Colonic mucosa (tissue), 4 donors: ENCODE results near the gene COQ5. TPM values are rescaled to one million over a fixed set of nuclear protein-coding genes. Genes with fewer than 3 reads are reported as not detected.
"Not testable (repeated sequence)": the region's sequence is repeated elsewhere in the genome, so short reads cannot be mapped to it uniquely, and the experiment has no call there.

ENCODE experiments used
- DNase-seq: peaks from one replicate; pipeline ENCODE4 v3.0.0-alpha.2; 2020
- H3K27ac ChIP-seq: fragments of 200-600 bp; one replicate; pipeline ENCODE4 v1.8.0; 2021
- H3K27me3 ChIP-seq: fragments of 200-600 bp; one replicate; pipeline ENCODE4 v1.8.0; 2021
- H3K36me3 ChIP-seq: fragments of 200-600 bp; one replicate; pipeline ENCODE4 v1.8.0; 2021
- H3K4me1 ChIP-seq: fragments of 200-600 bp; one replicate; pipeline ENCODE4 v1.8.0; 2021; ENCODE audit warnings: mild to moderate bottlenecking
- H3K4me3 ChIP-seq: fragments of 200-600 bp; one replicate; pipeline ENCODE4 v1.8.0; 2021
- H3K9ac ChIP-seq, 2 donors: one replicate each; pipeline ENCODE4 v1.7.0; 2013; ENCODE audit warnings: control low read depth in 2 of 2, low read depth in 2 of 2, low read length in 2 of 2
- H3K9me3 ChIP-seq: fragments of 200-600 bp; one replicate; pipeline ENCODE4 v1.8.0; 2021
- intact Hi-C: fragments of 100-400 bp; cut with DNase I; formaldehyde crosslinking; loops from one replicate; pipeline ENCODE4 v1.14.1; 2022
- total RNA-seq, 2 donors: library from RNA; stranded (reverse); fragmentation: NEBNext Ultra II Directional in 1 of 2; extraction: Animal tissue kit (Norgen Biotek cat#: 25700) in 1 of 2; gene quantifications; one replicate each; pipeline ENCODE4 v1.2.1, GENCODE V29; 2021
- TF ChIP-seq, protein P1 (sequence below): fragments of 200-600 bp; IDR thresholded peaks from one replicate; pipeline ENCODE4 v1.8.0; 2022; ENCODE audit warnings: antibody characterized with exemption, mild to moderate bottlenecking
- donor health status: healthy.
- donor health status: DM: no; HTN: no; CAD: no.
- donor health status: DM: no; HTN: no; CAD: no.

COQ5 gene
- total RNA-seq, 2 donors from 2014 or later, result 35.8 to 46.6 TPM

DNA sequence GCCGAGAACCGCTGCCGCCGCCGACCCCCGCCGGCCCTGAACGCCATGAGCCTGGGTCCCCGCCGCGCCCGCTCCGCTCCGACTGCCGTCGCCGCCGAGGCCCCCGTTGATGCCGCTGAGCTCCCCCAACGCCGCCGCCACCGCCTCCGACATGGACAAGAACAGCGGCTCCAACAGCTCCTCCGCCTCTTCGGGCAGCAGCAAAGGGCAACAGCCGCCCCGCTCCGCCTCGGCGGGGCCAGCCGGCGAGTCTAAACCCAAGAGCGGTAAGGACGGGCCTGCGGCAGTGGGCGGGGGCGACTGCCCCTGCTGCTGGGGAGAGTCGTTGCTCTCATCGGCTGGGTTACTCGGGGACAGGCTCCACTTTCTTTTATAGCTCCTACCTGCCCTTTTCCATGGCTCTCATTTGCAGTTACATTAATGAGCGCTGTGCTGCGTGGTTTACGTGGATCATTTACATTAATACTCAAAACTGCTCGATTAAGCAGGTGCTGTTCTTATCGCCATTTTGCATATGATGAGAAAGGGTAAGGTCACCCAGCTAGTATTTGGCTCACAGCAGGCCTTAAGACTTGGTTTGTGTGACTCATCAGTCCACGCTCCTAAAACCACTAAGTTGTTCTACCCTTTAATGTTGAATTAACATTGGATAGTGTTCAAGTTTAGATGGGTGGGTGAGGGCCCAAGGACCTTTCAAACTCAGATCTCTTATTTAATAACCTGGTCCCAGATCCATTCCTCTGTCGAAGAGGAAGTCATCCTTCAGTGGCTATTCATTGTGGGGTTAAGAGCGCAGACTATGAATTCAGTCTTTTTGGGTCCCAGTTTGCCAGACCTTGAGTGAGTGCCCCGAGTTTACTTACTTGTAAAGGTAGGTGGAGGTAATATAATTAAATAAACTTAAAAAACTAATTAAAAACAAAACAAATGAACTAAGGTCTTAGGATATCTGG, 6.0 kb upstream of the COQ5 start:
- Histone ChIP-seq H3K27ac (peak overlapping the region; percentile 92), H3K9ac (peak overlapping the region; percentile 98 to 99), H3K36me3 (no peaks in the 10 kb centered on the region), H3K9me3 (no peaks in the 10 kb centered on the region), H3K4me1 (peaks cover 31% of the 10 kb centered on the region), H3K27me3 (no peaks in the 10 kb centered on the region), H3K4me3 (peak overlapping the region; percentile 77)
- peak; percentile 46 for DNase-seq
- intact Hi-C loops, result no loop called here
- TF ChIP-seq, protein P1, sequence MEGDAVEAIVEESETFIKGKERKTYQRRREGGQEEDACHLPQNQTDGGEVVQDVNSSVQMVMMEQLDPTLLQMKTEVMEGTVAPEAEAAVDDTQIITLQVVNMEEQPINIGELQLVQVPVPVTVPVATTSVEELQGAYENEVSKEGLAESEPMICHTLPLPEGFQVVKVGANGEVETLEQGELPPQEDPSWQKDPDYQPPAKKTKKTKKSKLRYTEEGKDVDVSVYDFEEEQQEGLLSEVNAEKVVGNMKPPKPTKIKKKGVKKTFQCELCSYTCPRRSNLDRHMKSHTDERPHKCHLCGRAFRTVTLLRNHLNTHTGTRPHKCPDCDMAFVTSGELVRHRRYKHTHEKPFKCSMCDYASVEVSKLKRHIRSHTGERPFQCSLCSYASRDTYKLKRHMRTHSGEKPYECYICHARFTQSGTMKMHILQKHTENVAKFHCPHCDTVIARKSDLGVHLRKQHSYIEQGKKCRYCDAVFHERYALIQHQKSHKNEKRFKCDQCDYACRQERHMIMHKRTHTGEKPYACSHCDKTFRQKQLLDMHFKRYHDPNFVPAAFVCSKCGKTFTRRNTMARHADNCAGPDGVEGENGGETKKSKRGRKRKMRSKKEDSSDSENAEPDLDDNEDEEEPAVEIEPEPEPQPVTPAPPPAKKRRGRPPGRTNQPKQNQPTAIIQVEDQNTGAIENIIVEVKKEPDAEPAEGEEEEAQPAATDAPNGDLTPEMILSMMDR, result no peak

DNA sequence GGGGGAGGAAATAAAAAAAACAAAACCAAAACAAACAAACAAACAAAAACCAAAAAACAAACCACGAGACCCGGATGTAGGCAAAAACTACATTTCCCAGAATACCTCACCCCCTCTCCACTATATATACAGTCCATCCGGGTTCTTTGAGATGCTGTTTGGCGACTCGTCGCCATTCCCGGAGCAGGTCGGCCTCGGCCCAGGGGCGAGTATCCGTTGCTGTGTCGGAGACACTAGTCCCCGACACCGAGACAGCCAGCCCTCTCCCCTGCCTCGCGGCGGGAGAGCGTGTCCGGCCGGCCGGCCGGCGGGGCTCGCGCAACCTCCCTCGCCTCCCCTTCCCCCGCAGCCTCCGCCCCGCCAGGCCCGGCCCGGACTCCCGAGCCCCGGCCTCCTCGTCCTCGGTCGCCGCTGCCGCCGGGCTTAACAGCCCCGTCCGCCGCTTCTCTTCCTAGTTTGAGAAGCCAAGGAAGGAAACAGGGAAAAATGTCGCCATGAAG, 5.3 kb upstream of the COQ5 start, which contains the start of gene RNF10:
RNF10 (plus strand) TSS at position 154 of the 500 bp plus-strand sequence. CDS start 456 bp downstream, outside the sequence.
- H3K27ac ChIP-seq, result peak within 1 kb of the TSS; percentile 92
- H3K9ac ChIP-seq, result peak within 1 kb of the TSS; percentile 98 to 99
- H3K27me3 ChIP-seq, result no peaks in the 10 kb centered on the region
- no peaks in the 10 kb centered on the region for H3K9me3 ChIP-seq
- intact Hi-C loops, result no loop called here
- peak; percentile 88 for DNase-seq
- peak within 1 kb of the TSS; percentile 77 for H3K4me3 ChIP-seq
- no peaks in the 10 kb centered on the region for H3K36me3 ChIP-seq
- TF ChIP-seq, protein P1, result no peak
- H3K4me1 ChIP-seq, result peaks cover 24% of the 10 kb centered on the region

DNA sequence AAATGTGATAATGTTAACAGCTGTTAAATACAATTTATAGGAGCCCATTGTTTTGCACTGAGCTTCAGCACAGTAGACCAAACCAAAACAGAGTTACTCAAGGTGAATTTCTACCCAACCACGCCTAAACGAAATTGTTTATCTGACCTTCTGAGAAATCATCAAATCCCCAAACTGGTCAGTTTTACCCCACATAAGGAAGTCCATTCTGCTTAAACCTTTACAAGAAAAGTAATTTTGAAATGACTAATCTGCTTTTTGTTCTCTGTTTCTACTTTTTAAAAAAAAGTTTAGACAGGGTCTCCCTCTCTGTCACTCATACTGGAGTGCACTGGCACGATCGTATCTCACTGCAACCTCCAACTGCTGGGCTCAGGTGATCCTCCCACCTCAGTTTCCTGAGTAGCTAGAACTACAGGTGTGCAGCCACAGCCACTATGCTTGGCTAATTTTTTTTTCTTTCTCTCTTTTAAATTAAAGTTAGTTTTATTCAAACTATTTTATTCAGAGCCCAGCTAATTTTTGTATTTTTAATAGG, 3.8 kb upstream of the COQ5 start:
- Histone ChIP-seq H3K9me3 (no peaks in the 10 kb centered on the region), H3K27me3 (no peaks in the 10 kb centered on the region), H3K4me3 (no peak overlapping the region), H3K36me3 (no peaks in the 10 kb centered on the region), H3K4me1 (peaks cover 11% of the 10 kb centered on the region), H3K9ac (no peak overlapping the region), H3K27ac (no peak overlapping the region)
- TF ChIP-seq, protein P1, result no peak
- intact Hi-C loops, result no loop called here
- no peak for DNase-seq

DNA sequence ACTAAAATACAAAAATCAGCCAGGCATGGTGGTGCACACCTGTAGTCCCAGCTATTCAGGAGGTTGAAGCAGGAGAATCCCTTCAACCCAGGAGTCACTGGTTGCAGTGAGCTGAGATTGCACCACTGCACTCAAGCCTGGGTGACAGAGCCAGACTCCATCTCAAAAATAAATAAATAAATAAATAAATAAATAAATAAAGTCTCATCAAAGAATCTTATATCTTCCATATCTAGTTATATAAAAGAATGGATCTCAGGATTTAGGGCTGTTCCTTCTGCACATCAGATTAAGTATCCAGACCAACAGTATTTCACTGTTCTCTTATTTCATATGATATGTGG, 1.4 kb upstream of the COQ5 start:
- H3K4me1 ChIP-seq, H3K27me3 ChIP-seq, DNase-seq, H3K36me3 ChIP-seq, H3K9me3 ChIP-seq, intact Hi-C loops: not testable (repeated sequence)
- Histone ChIP-seq H3K9ac (peak overlapping the region in 1 of 2 donors; percentile 84), H3K27ac (peak overlapping the region; percentile 75), H3K4me3 (peak overlapping the region; percentile 59)

DNA sequence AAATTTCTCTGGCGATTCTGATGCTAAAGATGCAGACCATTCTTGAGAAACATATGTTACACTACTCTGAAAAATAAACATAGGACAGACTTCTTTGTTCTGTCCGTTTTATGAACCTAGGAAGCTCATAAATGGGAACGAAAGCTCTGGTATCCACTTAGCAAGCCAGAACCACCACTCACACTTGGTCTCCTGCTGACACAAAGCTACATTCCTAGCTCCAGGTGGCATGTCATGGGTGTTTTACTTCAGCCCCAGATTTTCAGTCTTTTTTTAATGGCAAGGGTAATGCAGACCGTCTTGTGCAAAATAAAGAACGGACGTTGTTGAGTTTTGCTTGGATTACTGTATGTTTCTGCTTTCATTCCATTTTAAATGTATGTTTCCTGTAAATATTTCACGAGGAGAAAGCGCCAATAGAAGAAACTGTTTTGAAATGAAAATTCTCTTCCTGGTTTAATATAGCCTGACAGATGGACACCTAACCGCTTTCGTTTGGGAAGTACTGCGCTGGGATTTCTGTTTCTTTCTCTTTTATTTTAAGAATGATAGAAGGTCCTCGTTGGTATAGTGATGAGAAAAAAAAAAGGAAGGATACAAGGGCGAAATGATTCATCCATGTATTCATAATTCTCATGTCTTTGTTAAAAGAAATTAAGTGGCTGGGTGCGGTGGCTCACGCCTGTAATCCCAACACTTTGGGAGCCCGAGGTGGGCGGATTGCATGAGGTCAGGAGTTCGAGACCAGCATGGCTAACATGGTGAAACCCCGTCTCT, 871 bp upstream of the COQ5 start:
- peak overlapping the region; percentile 59 for H3K4me3 ChIP-seq
- TF ChIP-seq, protein P1, result no peak
- peak overlapping the region; percentile 84 to 90 for H3K9ac ChIP-seq
- peak overlapping the region; percentile 75 for H3K27ac ChIP-seq
- no peaks in the 10 kb centered on the region for H3K36me3 ChIP-seq
- intact Hi-C loops, result no loop called here
- H3K4me1 ChIP-seq, result no peaks in the 10 kb centered on the region
- H3K27me3 ChIP-seq, result no peaks in the 10 kb centered on the region
- DNase-seq, result peak; percentile 50
- no peaks in the 10 kb centered on the region for H3K9me3 ChIP-seq
